K562 (cell line): Measurements from ENCODE around the gene RNF167. TPM values are rescaled to one million over a fixed set of nuclear protein-coding genes. Genes with fewer than 3 reads are reported as not detected.
A peak's percentile ranks its signal among the peaks of the same experiment; 100 is the strongest.

Experiments
- BACH1 ChIP-seq: fragments of 200-800 bp; sonication (Bioruptor generic); IDR thresholded peaks from 2 replicates; pipeline ENCODE4 v1.6.1; 2016; ENCODE audit warnings: missing genetic modification characterization, missing compliant biosample characterization
- BMI1 ChIP-seq: fragments of 150-350 bp; IDR thresholded peaks from 2 replicates; pipeline ENCODE4 v1.6.1; 2014; ENCODE audit warnings: low read length
- DMBX1 ChIP-seq: fragments of 250-450 bp; sonication (Bioruptor Pico); IDR thresholded peaks from 2 replicates; pipeline ENCODE4 v1.8.0; 2022; ENCODE audit warnings: inconsistent platforms, mild to moderate bottlenecking, moderate library complexity, borderline replicate concordance
- ELK3 ChIP-seq: fragments of 450-650 bp; formaldehyde crosslinking; IDR thresholded peaks from 2 replicates; pipeline ENCODE4 v1.4.0; 2020; ENCODE audit warnings: mild to moderate bottlenecking
- HEY1 ChIP-seq: fragments of 250-450 bp; sonication (Bioruptor Pico); IDR thresholded peaks from 2 replicates; pipeline ENCODE4 v1.5.0; 2020; ENCODE audit warnings: mild to moderate bottlenecking, moderate library complexity, borderline replicate concordance
- MXI1 ChIP-seq: IDR thresholded peaks from 2 replicates; pipeline ENCODE4 v1.6.1; 2011; ENCODE audit warnings: low read depth, mild to moderate bottlenecking, improper control_type of control experiment, low read length
- MYC ChIP-seq, 2 experiments: fragments of 250-450 bp in 1 of 2; sonication (Bioruptor Pico) in 1 of 2; IDR thresholded peaks; 2 replicates each; pipeline versions ENCODE4 v1.5.1 to v1.6.1; 2012 to 2021; ENCODE audit warnings: low read depth in 2 of 2, borderline replicate concordance in 1 of 2, improper control_type of control experiment in 1 of 2, low read length in 1 of 2, mild to moderate bottlenecking in 1 of 2, moderate library complexity in 1 of 2
- POLR2H ChIP-seq: IDR thresholded peaks from 2 replicates; pipeline ENCODE4 v1.6.1; 2016; ENCODE audit warnings: missing genetic modification characterization, low read depth, mild to moderate bottlenecking, control low read depth, missing compliant biosample characterization, moderate library complexity
- RBFOX2 ChIP-seq: fragments of 200-400 bp; formaldehyde crosslinking; IDR thresholded peaks from 2 replicates; pipeline ENCODE4 v1.6.1; 2017; ENCODE audit warnings: low read depth, mild to moderate bottlenecking, low read length, moderate library complexity
- SMARCE1 ChIP-seq: fragments of 450-650 bp; IDR thresholded peaks from 2 replicates; pipeline ENCODE4 v1.7.1; 2016; ENCODE audit warnings: mild to moderate bottlenecking
- TRIM25 ChIP-seq: fragments of 450-650 bp; IDR thresholded peaks from 2 replicates; pipeline ENCODE4 v1.7.0; 2016; ENCODE audit warnings: borderline replicate concordance
- VEZF1 ChIP-seq: fragments of 200-800 bp; sonication (Bioruptor generic); IDR thresholded peaks from 2 replicates; pipeline ENCODE4 v1.6.1; 2017; ENCODE audit warnings: missing genetic modification characterization, missing compliant biosample characterization
- ZBTB12 ChIP-seq: fragments of 250-450 bp; sonication (Bioruptor Pico); IDR thresholded peaks from 2 replicates; pipeline ENCODE4 v1.4.0; 2020
- ZFP1 ChIP-seq: fragments of 450-650 bp; formaldehyde crosslinking; IDR thresholded peaks from 2 replicates; pipeline ENCODE4 v1.4.0; 2020; ENCODE audit warnings: mild to moderate bottlenecking, mixed read lengths
- ZNF175 ChIP-seq: fragments of 200-800 bp; sonication (Bioruptor generic); IDR thresholded peaks from 2 replicates; pipeline ENCODE4 v1.6.1; 2016; ENCODE audit warnings: low read depth, mild to moderate bottlenecking, missing genetic modification characterization, missing compliant biosample characterization
- ZNF384 ChIP-seq: IDR thresholded peaks from 2 replicates; pipeline ENCODE4 v1.6.1; 2012; ENCODE audit warnings: low read depth, low read length, improper control_type of control experiment
- ZNF444 ChIP-seq: fragments of 250-450 bp; sonication (Bioruptor Pico); IDR thresholded peaks from 2 replicates; pipeline ENCODE4 v1.4.0; 2020; ENCODE audit warnings: mild to moderate bottlenecking, moderate library complexity
- ZNF561 ChIP-seq: fragments of 450-650 bp; formaldehyde crosslinking; conservative IDR thresholded peaks from 2 replicates; pipeline ENCODE4 v1.4.0; 2020; ENCODE audit warnings: mild to moderate bottlenecking, moderate library complexity
- ZNF589 ChIP-seq: fragments of 200-800 bp; sonication (Bioruptor generic); IDR thresholded peaks from 2 replicates; pipeline ENCODE4 v1.6.1; 2016; ENCODE audit warnings: low read depth, missing genetic modification characterization, missing compliant biosample characterization
- ZNF707 ChIP-seq: fragments of 250-450 bp; sonication (Bioruptor Pico); conservative IDR thresholded peaks from 2 replicates; pipeline ENCODE4 v1.8.0; 2022; ENCODE audit warnings: inconsistent platforms, mild to moderate bottlenecking, moderate library complexity
- ZNF740 ChIP-seq, 3 experiments: fragments of 200-800 bp in 1 of 3; sonication (Bioruptor generic) in 1 of 3; sonication (generic) in 1 of 3; formaldehyde crosslinking in 1 of 3; IDR thresholded peaks; 2 replicates each; pipeline versions ENCODE4 v1.6.1 to v1.8.0; 2016 to 2022; ENCODE audit warnings: mild to moderate bottlenecking in 2 of 3, missing compliant biosample characterization in 2 of 3, missing genetic modification characterization in 2 of 3, missing genetic modification reagents in 1 of 3
- polyA plus RNA-seq, 8 experiments: library from polyadenylated mRNA; depleted of rRNA in 4 of 8; stranded (reverse) in 5 of 8; unstranded in 3 of 8; fragments of >200 nt; fragmentation: Nextera tagmentation in 2 of 8; fragmentation: Illumina TruSeq in 1 of 8; extraction: Ambion mirVana in 2 of 8; extraction: Trizol in 1 of 8; gene quantifications; 2 replicates each; pipeline versions ENCODE4 v1.2.1 to v1.2.3, GENCODE V29; 2011 to 2014; ENCODE audit warnings: inconsistent platforms in 1 of 8, missing spikeins in 1 of 8
- total RNA-seq, 7 experiments: library from RNA; depleted of rRNA in 6 of 7; stranded (reverse); fragments of >200 nt in 6 of 7; fragmentation: Illumina TruSeq in 2 of 7; extraction: Trizol in 2 of 7; gene quantifications; 2 replicates each; pipeline versions ENCODE4 v1.2.1 to v1.2.3, GENCODE V29; 2011 to 2021; ENCODE audit warnings: low replicate concordance in 1 of 7

RNF167 gene
- total and polyA plus RNA-seq, 9 of the 15 experiments (the other 6 are each of a cell fraction or from before 2014, with no cell fraction given), result 16.5 to 143 (median 45.5) TPM

GRCh38 chr17:4966844-4967538, 26.9 kb downstream of the RNF167 start (continued):
- TF ChIP-seq ZNF707, result no peak
- TF ChIP-seq ZBTB12 (CRISPR knock-in tag), result no peak
- TF ChIP-seq ZNF444 (CRISPR knock-in tag), result no peak
- no peak for TF ChIP-seq MXI1
- peak; percentile 36 for TF ChIP-seq VEZF1 (CRISPR knock-in tag)
- no peak for TF ChIP-seq ZNF740 (CRISPR knock-in tag; IDR thresholded peaks at IDR 0.05)
- TF ChIP-seq ZNF740 (tag; IDR thresholded peaks at IDR 0.05), result no peak
- TF ChIP-seq DMBX1, result 0 out of 2 replicates have a peak, but pooled peaks have one; percentile 62
- no peak for TF ChIP-seq ZFP1 (CRISPR knock-in tag)
- no peak for TF ChIP-seq BMI1
- TF ChIP-seq MYC (IDR thresholded peaks at IDR 0.05; ENCODE audit: low read depth, low read length), result no peak
- TF ChIP-seq MYC (CRISPR knock-in tag; IDR thresholded peaks at IDR 0.05; ENCODE audit: borderline replicate concordance, low read depth), result 0 out of 2 replicates have a peak, but pooled peaks have one; percentile 65
- 0 out of 2 replicates have a peak, but pooled peaks have one; percentile 18 for TF ChIP-seq ZNF589
- TF ChIP-seq TRIM25, result no peak
- no peak for TF ChIP-seq HEY1
- no peak for TF ChIP-seq ELK3 (CRISPR knock-in tag)
- no peak for TF ChIP-seq SMARCE1
- no peak for TF ChIP-seq ZNF175
- TF ChIP-seq ZNF384, result no peak
- TF ChIP-seq POLR2H, result no peak
- TF ChIP-seq BACH1 (tag), result no peak
- peak; percentile 61 for TF ChIP-seq RBFOX2
- no peak for TF ChIP-seq ZNF561 (CRISPR knock-in tag)
